HepG2 (cell line): Measurements from ENCODE around the gene SOST. TPM values are rescaled to one million over a fixed set of nuclear protein-coding genes. Genes with fewer than 3 reads are reported as not detected.

Source experiments
- ATRX ChIP-seq: sonication (generic); formaldehyde crosslinking; IDR thresholded peaks from 2 replicates; pipeline ENCODE4 v1.4.0; 2020; ENCODE audit warnings: missing genetic modification reagents, borderline replicate concordance
- ELF3 ChIP-seq: IDR thresholded peaks from 2 replicates; pipeline ENCODE4 v1.6.1; 2016; ENCODE audit warnings: missing genetic modification reagents, missing compliant biosample characterization
- FOXO1 ChIP-seq: sonication (generic); formaldehyde crosslinking; IDR thresholded peaks from 2 replicates; pipeline ENCODE4 v1.4.0; 2020; ENCODE audit warnings: missing genetic modification reagents
- HNF4G ChIP-seq, 2 experiments: sonication (generic) in 1 of 2; formaldehyde crosslinking in 1 of 2; IDR thresholded peaks; 2 replicates each; pipeline versions ENCODE4 v1.4.0 to v1.6.1; 2011 to 2020; ENCODE audit warnings: borderline replicate concordance in 2 of 2, low read depth in 2 of 2, mild to moderate bottlenecking in 2 of 2, low read length in 1 of 2, missing genetic modification reagents in 1 of 2, moderate library complexity in 1 of 2
- IRF2 ChIP-seq: IDR thresholded peaks from 2 replicates; pipeline ENCODE4 v1.6.1; 2018; ENCODE audit warnings: missing genetic modification reagents, missing compliant biosample characterization
- TARDBP ChIP-seq: sonication (generic); formaldehyde crosslinking; IDR thresholded peaks from 2 replicates; pipeline ENCODE4 v1.8.0; 2022; ENCODE audit warnings: mild to moderate bottlenecking, missing genetic modification reagents
- XBP1 ChIP-seq: sonication (generic); formaldehyde crosslinking; IDR thresholded peaks from 2 replicates; pipeline ENCODE4 v1.5.0; 2020; ENCODE audit warnings: missing genetic modification reagents
- YY1 ChIP-seq: IDR thresholded peaks from 2 replicates; pipeline ENCODE4 v1.6.1; 2011; ENCODE audit warnings: low read length, low read depth, moderate library complexity, mild to moderate bottlenecking; ENCODE audit not compliant: insufficient read depth, insufficient replicate concordance
- ZBTB7A ChIP-seq: sonication (generic); formaldehyde crosslinking; IDR thresholded peaks from 2 replicates; pipeline ENCODE4 v1.8.0; 2022; ENCODE audit warnings: mild to moderate bottlenecking, missing genetic modification reagents
- ZFAT ChIP-seq: sonication (generic); formaldehyde crosslinking; conservative IDR thresholded peaks from 2 replicates; pipeline ENCODE4 v1.8.1; 2023; ENCODE audit warnings: missing genetic modification reagents, inconsistent platforms
- ZIK1 ChIP-seq: sonication (generic); formaldehyde crosslinking; IDR thresholded peaks from 2 replicates; pipeline ENCODE4 v1.5.0; 2020; ENCODE audit warnings: mild to moderate bottlenecking, low read depth, missing genetic modification reagents, borderline replicate concordance
- ZKSCAN8 ChIP-seq: IDR thresholded peaks from 2 replicates; pipeline ENCODE4 v1.6.1; 2016; ENCODE audit warnings: borderline replicate concordance, missing genetic modification reagents, missing compliant biosample characterization
- ZNF44 ChIP-seq: sonication (generic); formaldehyde crosslinking; IDR thresholded peaks from 2 replicates; pipeline ENCODE4 v1.5.1; 2020; ENCODE audit warnings: mild to moderate bottlenecking, missing genetic modification reagents
- ZNF563 ChIP-seq: sonication (generic); formaldehyde crosslinking; IDR thresholded peaks from 2 replicates; pipeline ENCODE4 v1.8.0; 2022; ENCODE audit warnings: mild to moderate bottlenecking, moderate library complexity, missing genetic modification reagents
- polyA plus RNA-seq, 8 experiments: library from polyadenylated mRNA; depleted of rRNA in 3 of 8; stranded (reverse) in 7 of 8; unstranded in 1 of 8; fragments of >200 nt; fragmentation: Illumina TruSeq in 4 of 8; extraction: Trizol in 4 of 8; gene quantifications; 2 replicates each; pipeline versions ENCODE4 v1.2.1 to v1.2.3, GENCODE V29; 2011 to 2016; ENCODE audit warnings: low read depth in 4 of 8, missing spikeins in 1 of 8, mixed read lengths in 1 of 8; ENCODE audit not compliant: insufficient read depth in 1 of 8
- total RNA-seq, 5 experiments: library from RNA; depleted of rRNA; stranded (reverse); fragments of >200 nt; fragmentation: Illumina TruSeq; extraction: Trizol; gene quantifications; 2 replicates each; pipeline ENCODE4 v1.2.3, GENCODE V29; 2016; ENCODE audit warnings: low read depth in 1 of 5
- TF ChIP-seq, protein P1 (sequence below): sonication (generic); formaldehyde crosslinking; IDR thresholded peaks from 2 replicates; pipeline ENCODE4 v1.9.0; 2021; ENCODE audit warnings: missing genetic modification reagents, mild to moderate bottlenecking, borderline replicate concordance
- TF ChIP-seq, protein P2 (sequence below): sonication (generic); formaldehyde crosslinking; IDR thresholded peaks from 2 replicates; pipeline ENCODE4 v1.4.0; 2020; ENCODE audit warnings: missing genetic modification reagents, borderline replicate concordance
- TF ChIP-seq, protein P3 (sequence below): sonication (generic); formaldehyde crosslinking; IDR thresholded peaks from 2 replicates; pipeline ENCODE4 v1.5.0; 2020; ENCODE audit warnings: missing genetic modification reagents
- TF ChIP-seq, protein P4 (sequence below): sonication (generic); formaldehyde crosslinking; IDR thresholded peaks from 2 replicates; pipeline ENCODE4 v1.5.0; 2020; ENCODE audit warnings: mild to moderate bottlenecking, missing genetic modification reagents
- TF ChIP-seq, protein P5 (sequence below): sonication (generic); formaldehyde crosslinking; IDR thresholded peaks from 2 replicates; pipeline ENCODE4 v1.5.0; 2020; ENCODE audit warnings: missing genetic modification reagents

Gene SOST
- total and polyA plus RNA-seq, 2 of the 13 experiments (the other 11 are each of a cell fraction or from before 2014, with no cell fraction given) = not detected

DNA sequence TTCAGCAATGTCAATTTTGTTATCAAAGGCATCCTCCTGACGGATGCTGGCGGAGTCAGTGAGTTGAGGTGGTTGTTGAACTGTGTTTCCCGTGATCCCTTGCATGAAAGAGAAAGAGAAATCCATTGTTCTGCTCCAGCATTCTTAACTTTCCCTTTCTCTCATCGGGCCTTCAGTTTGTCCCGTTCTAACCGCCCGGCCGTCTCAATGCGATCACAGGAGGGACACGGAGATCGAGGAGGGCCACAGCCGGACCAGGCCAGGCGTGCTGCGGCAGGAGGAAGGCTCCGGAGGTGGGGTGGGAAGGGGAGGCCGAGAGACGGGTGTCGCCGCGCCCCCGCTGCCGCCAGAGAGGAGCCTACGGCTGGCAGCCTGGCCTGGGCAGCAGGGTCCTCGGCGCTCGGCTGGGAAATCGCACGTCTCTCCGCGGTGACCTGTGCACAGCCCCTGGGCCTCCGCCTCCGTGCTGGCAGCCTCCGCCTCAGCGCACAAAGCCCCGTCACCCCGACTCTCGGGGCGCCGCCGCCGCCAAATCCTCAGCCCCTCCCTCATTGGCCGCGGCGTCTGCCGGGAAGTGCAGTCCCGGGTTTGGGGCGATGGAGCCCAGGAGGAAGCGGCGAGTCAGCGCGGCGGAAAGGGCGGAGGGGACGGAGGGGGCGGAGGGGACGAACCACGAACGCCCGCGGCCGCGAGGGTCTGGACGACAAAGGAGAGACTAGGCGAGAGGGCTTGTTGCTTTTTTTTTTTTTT is 38.1 kb downstream of the SOST start (continued):
- TF ChIP-seq, protein P1, sequence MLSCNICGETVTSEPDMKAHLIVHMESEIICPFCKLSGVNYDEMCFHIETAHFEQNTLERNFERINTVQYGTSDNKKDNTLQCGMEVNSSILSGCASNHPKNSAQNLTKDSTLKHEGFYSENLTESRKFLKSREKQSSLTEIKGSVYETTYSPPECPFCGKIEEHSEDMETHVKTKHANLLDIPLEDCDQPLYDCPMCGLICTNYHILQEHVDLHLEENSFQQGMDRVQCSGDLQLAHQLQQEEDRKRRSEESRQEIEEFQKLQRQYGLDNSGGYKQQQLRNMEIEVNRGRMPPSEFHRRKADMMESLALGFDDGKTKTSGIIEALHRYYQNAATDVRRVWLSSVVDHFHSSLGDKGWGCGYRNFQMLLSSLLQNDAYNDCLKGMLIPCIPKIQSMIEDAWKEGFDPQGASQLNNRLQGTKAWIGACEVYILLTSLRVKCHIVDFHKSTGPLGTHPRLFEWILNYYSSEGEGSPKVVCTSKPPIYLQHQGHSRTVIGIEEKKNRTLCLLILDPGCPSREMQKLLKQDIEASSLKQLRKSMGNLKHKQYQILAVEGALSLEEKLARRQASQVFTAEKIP (CRISPR knock-in tag) = no peak
- TF ChIP-seq FOXO1 (CRISPR knock-in tag) (peak; percentile 55), ZNF563 (CRISPR knock-in tag) (no peak), ATRX (no peak), ZFAT (CRISPR knock-in tag) (no peak), ZIK1 (no peak), HNF4G (IDR thresholded peaks at IDR 0.05; ENCODE audit: borderline replicate concordance, low read depth, low read length) (no peak), HNF4G (CRISPR knock-in tag; IDR thresholded peaks at IDR 0.05; ENCODE audit: borderline replicate concordance, low read depth) (no peak), ZKSCAN8 (CRISPR knock-in tag) (no peak), YY1 (peak; percentile 53), TARDBP (CRISPR knock-in tag) (peak; percentile 18; the same call in 1 of the 2 replicates), ZBTB7A (CRISPR knock-in tag) (peak; percentile 83; the same call in 1 of the 2 replicates), ZNF44 (CRISPR knock-in tag) (0 out of 2 replicates have a peak, but pooled peaks have one; percentile 65), IRF2 (no peak; the same call in 1 of the 2 replicates), ELF3 (CRISPR knock-in tag) (no peak), XBP1 (CRISPR knock-in tag) (no peak)
- TF ChIP-seq, protein P2, sequence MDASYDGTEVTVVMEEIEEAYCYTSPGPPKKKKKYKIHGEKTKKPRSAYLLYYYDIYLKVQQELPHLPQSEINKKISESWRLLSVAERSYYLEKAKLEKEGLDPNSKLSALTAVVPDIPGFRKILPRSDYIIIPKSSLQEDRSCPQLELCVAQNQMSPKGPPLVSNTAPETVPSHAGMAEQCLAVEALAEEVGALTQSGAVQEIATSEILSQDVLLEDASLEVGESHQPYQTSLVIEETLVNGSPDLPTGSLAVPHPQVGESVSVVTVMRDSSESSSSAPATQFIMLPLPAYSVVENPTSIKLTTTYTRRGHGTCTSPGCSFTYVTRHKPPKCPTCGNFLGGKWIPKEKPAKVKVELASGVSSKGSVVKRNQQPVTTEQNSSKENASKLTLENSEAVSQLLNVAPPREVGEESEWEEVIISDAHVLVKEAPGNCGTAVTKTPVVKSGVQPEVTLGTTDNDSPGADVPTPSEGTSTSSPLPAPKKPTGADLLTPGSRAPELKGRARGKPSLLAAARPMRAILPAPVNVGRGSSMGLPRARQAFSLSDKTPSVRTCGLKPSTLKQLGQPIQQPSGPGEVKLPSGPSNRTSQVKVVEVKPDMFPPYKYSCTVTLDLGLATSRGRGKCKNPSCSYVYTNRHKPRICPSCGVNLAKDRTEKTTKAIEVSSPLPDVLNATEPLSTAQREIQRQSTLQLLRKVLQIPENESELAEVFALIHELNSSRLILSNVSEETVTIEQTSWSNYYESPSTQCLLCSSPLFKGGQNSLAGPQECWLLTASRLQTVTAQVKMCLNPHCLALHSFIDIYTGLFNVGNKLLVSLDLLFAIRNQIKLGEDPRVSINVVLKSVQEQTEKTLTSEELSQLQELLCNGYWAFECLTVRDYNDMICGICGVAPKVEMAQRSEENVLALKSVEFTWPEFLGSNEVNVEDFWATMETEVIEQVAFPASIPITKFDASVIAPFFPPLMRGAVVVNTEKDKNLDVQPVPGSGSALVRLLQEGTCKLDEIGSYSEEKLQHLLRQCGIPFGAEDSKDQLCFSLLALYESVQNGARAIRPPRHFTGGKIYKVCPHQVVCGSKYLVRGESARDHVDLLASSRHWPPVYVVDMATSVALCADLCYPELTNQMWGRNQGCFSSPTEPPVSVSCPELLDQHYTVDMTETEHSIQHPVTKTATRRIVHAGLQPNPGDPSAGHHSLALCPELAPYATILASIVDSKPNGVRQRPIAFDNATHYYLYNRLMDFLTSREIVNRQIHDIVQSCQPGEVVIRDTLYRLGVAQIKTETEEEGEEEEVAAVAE (CRISPR knock-in tag) = no peak
- TF ChIP-seq, protein P3, sequence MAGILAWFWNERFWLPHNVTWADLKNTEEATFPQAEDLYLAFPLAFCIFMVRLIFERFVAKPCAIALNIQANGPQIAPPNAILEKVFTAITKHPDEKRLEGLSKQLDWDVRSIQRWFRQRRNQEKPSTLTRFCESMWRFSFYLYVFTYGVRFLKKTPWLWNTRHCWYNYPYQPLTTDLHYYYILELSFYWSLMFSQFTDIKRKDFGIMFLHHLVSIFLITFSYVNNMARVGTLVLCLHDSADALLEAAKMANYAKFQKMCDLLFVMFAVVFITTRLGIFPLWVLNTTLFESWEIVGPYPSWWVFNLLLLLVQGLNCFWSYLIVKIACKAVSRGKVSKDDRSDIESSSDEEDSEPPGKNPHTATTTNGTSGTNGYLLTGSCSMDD (CRISPR knock-in tag) = no peak
- TF ChIP-seq, protein P4, sequence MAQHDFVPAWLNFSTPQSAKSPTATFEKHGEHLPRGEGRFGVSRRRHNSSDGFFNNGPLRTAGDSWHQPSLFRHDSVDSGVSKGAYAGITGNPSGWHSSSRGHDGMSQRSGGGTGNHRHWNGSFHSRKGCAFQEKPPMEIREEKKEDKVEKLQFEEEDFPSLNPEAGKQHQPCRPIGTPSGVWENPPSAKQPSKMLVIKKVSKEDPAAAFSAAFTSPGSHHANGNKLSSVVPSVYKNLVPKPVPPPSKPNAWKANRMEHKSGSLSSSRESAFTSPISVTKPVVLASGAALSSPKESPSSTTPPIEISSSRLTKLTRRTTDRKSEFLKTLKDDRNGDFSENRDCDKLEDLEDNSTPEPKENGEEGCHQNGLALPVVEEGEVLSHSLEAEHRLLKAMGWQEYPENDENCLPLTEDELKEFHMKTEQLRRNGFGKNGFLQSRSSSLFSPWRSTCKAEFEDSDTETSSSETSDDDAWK (CRISPR knock-in tag) = no peak
- TF ChIP-seq, protein P5, sequence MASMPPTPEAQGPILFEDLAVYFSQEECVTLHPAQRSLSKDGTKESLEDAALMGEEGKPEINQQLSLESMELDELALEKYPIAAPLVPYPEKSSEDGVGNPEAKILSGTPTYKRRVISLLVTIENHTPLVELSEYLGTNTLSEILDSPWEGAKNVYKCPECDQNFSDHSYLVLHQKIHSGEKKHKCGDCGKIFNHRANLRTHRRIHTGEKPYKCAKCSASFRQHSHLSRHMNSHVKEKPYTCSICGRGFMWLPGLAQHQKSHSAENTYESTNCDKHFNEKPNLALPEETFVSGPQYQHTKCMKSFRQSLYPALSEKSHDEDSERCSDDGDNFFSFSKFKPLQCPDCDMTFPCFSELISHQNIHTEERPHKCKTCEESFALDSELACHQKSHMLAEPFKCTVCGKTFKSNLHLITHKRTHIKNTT = no peak
